Measurements from ENCODE around the gene TMC7. TPM values are rescaled to one million over a fixed set of nuclear protein-coding genes. Genes with fewer than 3 reads are reported as not detected.

TMC7 gene
- total and polyA plus RNA-seq, 9 donors: 0.15 to 1.1 (median 0.35) TPM; not detected in 1

GRCh38 chr16:19110537-19111360 is 127.0 kb downstream of the TMC7 start:
- no peaks in the 10 kb centered on the region for H3K9me3 ChIP-seq
- intact Hi-C loops (cut with DNase I): loop anchor here in 1 of 4 donors (10.0 kb wide), 1 partner anchor 306 kb away; the partner anchor contains the start of gene ARL6IP1
- no peaks in the 10 kb centered on the region for H3K36me3 ChIP-seq
- H3K4me1 ChIP-seq (ENCODE audit: insufficient read depth): peaks cover 6% of the 10 kb centered on the region
- 82 to 90% (median 87%) methylated on average over 4 of the region's 4 CpGs for WGBS, 3 donors
- no peak overlapping the region for H3K27ac ChIP-seq
- H3K27me3 ChIP-seq: no peaks in the 10 kb centered on the region
- no peak for DNase-seq
- no peak for TF ChIP-seq EP300 (IDR thresholded peaks at IDR 0.05)
- TF ChIP-seq CTCF (IDR thresholded peaks at IDR 0.05): no peak
- no peak for TF ChIP-seq POLR2A (IDR thresholded peaks at IDR 0.05)
- no peak overlapping the region for H3K4me3 ChIP-seq

DNA sequence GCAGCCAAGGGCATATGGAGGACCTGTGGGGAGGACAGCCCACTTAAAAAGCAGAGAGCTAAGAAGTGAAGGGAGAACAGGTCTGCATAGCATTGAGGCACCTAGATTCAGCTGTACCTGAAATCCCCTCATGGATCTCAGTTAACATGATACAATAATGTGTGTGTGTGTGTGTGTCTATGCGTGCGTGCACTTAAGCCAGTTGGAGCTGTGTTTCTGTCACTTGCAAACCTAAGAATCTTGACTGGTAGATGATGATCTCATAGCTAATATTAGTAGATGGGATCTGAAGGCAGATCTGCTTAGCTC is 128.3 kb downstream of the TMC7 start:
- 94 to 100% (median 97%) methylated on average over 2 of the region's 2 CpGs for WGBS, 3 donors
- Histone ChIP-seq H3K4me3 (no peak overlapping the region), H3K27me3 (no peaks in the 10 kb centered on the region), H3K27ac (no peak overlapping the region), H3K9me3 (no peaks in the 10 kb centered on the region), H3K4me1 (ENCODE audit: insufficient read depth) (peaks cover 8% of the 10 kb centered on the region), H3K36me3 (no peaks in the 10 kb centered on the region)
- TF ChIP-seq POLR2A (IDR thresholded peaks at IDR 0.05) (no peak), EP300 (IDR thresholded peaks at IDR 0.05) (no peak)
- DNase-seq: no peak
- intact Hi-C loops (cut with DNase I): loop anchor here in 1 of 4 donors (10.0 kb wide), 1 partner anchor 307 kb away; the partner anchor contains the start of gene ARL6IP1

Small RNA genes within 50 kb of the gene (small RNA-seq; reads per million reads assigned to genes)
- not detected for gene RNU6-1340P

Other genes starting within 250 kb of the TMC7 start
- 1,000 to 10,000 TPM; 2,591 to 5,086 (median 2,853) TPM for gene RPS15A, start 193.6 kb upstream of the TMC7 start, total RNA-seq
- over 10,000 TPM in 1 of 2 donors, 1,000 to 10,000 TPM in 1; 4,713 to 11,026 TPM for gene RPS15A, start 193.6 kb upstream of the TMC7 start, polyA plus RNA-seq
- 100 to 1,000 TPM in 4 of 7 donors, 10 to 100 TPM in 3; 82.7 to 171 (median 105) TPM for gene ARL6IP1, start 182.4 kb upstream of the TMC7 start, total RNA-seq
- 100 to 1,000 TPM; 109 to 200 TPM for gene ARL6IP1, start 182.4 kb upstream of the TMC7 start, polyA plus RNA-seq
- 10 to 100 TPM; 44.3 to 94.5 (median 61.5) TPM for gene SMG1, start 57.5 kb upstream of the TMC7 start, total RNA-seq
- gene SMG1, start 57.5 kb upstream of the TMC7 start, polyA plus RNA-seq: 10 to 100 TPM; 12.5 to 23.5 TPM
- gene COQ7, start 83.7 kb downstream of the TMC7 start, total RNA-seq: 10 to 100 TPM; 23.4 to 39.9 (median 32.9) TPM
- gene COQ7, start 83.7 kb downstream of the TMC7 start, polyA plus RNA-seq: 10 to 100 TPM; 19.5 to 23.5 TPM
- 10 to 100 TPM; 28.7 to 58.5 (median 46.8) TPM for gene ITPRIPL2, start 130.0 kb downstream of the TMC7 start, total RNA-seq
- 10 to 100 TPM; 11.4 to 34.8 TPM for gene ITPRIPL2, start 130.0 kb downstream of the TMC7 start, polyA plus RNA-seq
- gene SYT17, start 184.3 kb downstream of the TMC7 start, total RNA-seq: 1 to 10 TPM in 2 of 7 donors, under 1 TPM in 5; 0.36 to 1.5 (median 0.82) TPM
- gene SYT17, start 184.3 kb downstream of the TMC7 start, polyA plus RNA-seq: under 1 TPM; 0.65 to 0.88 TPM

All from ovary (tissue), 9 donors.